GM19324 (cell line): Measurements from ENCODE around the gene DTX3.
"Not testable (repeated sequence)": the region's sequence is repeated elsewhere in the genome, so short reads cannot be mapped to it uniquely, and the experiment has no call there.

Experiments
- ATAC-seq: cut with Tn5 transposase; IDR thresholded peaks from one replicate; pipeline ENCODE4 v1.9.1; 2021; ENCODE audit warnings: mild to moderate bottlenecking, moderate library complexity; ENCODE audit not compliant: unreplicated experiment, low FRiP score

Gene DTX3

GRCh38 chr12:57629897-57630471 is 25.4 kb downstream of the DTX3 start:
- ATAC-seq, result no peak

- ATAC-seq, result no peak
These were observed 26.3 kb downstream of the DTX3 start for GRCh38 chr12:57630891-57631433.

DNA sequence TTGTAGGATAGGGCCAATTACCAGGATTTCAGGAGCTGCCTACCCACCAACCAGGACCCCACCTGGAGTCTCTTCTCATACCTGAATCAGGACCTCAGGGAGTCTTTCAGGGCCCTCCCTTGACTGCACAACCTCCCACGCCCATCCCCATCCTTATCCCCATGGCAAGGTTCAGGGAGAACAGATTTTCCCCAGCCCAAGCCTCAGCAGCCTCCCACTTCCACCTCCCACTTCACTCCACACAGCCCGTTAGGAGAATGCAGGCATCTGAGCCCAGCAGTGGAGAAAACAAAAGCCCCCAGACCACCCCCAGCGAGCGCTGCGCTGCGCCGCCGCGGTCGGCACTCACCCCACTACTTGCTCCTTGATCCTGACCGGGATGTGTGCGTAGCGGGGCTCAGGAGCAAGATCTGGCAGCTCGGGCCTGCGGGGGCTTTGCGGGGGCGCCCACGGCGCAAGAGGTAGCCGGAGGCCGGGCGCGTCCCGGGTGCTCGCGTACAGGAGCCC is 27.0 kb downstream of the DTX3 start:
- ATAC-seq, result no peak

DNA sequence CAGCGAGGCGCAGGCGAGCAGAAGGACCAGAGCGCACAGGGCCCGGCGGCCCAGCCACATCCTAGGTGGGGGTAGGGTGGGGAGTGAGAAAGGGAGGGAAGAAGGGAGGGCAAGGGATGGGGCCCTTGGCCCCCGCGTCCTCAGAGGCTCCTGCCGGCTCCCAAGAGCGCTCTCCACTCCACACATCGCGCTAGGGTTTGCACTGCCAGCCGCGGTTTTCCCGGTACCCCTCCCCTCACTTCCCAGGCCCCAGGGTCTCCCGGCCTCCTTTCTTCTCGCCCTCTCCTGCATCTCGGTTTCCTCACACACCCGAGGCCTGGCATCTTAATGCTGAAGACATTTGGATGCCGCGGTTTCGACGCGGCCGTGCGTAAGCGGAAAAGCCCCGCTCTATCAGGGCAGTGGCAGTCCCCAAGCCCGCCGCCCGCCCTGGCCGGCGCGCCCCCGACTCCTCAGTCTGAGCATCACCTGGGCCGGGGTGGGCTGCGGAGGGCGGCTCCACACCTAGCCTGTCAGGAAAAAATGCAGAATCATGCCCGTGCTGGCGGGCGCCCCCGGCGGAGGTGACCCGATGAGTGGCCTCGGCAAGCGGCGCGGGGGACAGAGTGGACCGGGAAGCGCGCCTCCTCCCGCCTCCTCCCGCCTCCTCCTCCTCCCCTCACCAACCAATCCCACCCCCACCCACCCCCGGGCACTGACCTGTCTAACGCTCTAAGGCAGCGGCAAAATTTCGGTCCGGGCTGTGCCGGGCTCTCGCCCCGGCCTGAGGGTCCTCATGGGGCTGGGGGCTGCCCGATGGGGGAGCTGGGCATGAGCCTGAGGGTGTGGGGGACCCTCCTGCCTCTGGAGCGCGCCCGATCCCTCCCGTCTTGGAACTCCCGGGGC is 27.7 kb downstream of the DTX3 start:
- no peak for ATAC-seq

GRCh38 chr12:57632958-57633840 is 28.6 kb downstream of the DTX3 start, which contains the start of gene B4GALNT1:
TSS of gene B4GALNT1 (minus strand) at chr12:57633201. CDS start at chr12:57632132, 1,069 bp downstream.
- ATAC-seq, result peak; percentile 84

GRCh38 chr12:57636731-57637130 is 32.1 kb downstream of the DTX3 start:
- not testable (repeated sequence) for ATAC-seq

GRCh38 chr12:57637364-57637763 is 32.7 kb downstream of the DTX3 start:
- no peak for ATAC-seq

GRCh38 chr12:57638096-57638495 is 33.5 kb downstream of the DTX3 start:
- ATAC-seq, result no peak

- no peak for ATAC-seq
These were observed 35.8 kb downstream of the DTX3 start for GRCh38 chr12:57640175-57641042.

DNA sequence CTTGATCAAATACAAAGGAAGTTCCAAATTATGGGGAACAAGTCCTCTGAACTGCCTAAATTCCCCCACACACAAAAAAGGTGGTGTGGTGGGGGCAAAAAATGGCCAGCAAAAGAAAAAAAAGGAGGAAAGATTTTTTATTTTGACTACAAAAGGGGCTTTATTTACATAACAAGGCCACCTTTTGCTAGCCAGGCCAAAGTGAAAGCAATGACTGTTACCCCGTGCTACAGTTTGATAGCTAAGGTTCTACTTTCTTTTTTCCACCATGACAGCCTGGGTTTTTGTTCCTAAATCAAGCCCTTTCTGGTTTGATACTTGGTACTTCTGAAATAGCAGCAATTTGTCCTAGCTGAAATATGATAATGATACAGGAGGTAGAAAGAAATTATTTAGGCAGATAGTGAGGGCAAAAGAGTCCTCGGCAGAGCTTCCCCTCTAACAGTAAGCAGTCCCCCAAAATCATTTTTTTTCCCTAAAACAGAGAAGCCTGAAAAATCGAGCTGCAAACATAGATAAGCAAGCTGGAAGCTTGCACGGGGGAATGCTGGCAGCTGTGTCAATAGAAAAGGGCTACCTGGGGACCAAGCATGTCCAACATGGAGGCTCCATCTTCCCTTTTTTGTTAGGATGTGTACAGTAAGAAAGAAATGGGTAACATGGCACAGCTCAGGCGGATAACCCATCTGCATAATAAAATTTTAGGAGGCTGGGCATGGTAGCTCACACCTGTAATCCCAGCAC is 37.2 kb downstream of the DTX3 start:
- no peak for ATAC-seq

DNA sequence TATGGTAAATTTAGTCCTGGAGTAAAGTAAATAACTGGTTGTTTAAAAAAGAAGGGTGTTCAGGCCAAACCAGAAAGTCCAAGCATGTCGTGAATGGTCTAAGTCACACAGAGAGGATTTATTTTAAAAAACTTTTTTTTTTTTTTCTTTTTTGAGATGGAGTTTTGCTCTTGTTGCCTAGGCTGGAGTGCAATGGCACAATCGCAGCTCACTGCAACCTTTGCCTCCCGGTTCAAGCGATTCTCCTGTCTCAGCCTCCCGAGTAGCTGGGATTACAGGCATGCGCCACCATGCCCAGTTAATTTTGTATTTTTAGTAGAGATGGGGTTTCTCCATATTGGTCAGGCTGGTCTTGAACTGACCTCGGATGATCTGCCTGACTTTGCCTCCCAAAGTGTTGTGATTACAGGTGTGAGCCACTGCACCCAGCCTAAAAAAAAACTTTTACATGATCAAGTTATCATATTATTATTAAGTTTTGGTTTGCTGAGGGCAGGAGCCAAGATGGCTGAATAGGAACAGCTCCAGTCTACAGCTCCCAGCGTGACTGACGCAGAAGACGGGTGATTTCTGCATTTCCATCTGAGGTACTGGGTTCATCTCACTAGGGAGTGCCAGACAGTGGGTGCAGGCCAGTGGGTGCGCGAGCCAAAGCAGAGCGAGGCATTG is 41.5 kb downstream of the DTX3 start:
- ATAC-seq, result not testable (repeated sequence)

DNA sequence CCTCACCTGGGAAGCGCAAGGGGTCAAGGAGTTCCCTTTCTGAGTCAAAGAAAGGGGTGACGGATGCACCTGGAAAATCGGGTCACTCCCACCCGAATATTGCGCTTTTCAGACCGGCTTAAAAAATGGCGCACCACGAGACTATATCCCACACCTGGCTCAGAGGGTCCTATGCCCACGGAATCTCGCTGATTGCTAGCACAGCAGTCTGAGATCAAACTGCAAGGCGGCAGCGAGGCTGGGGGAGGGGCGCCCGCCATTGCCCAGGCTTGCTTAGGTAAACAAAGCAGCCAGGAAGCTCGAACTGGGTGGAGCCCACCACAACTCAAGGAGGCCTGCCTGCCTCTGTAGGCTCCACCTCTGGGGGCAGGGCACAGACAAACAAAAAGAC is 42.0 kb downstream of the DTX3 start:
- ATAC-seq, result not testable (repeated sequence)

GRCh38 chr12:57654042-57654441 is 49.4 kb downstream of the DTX3 start:
- no peak for ATAC-seq

- no peak for ATAC-seq
These were observed 51.1 kb downstream of the DTX3 start for GRCh38 chr12:57655541-57656240.

GRCh38 chr12:57656408-57656807 is 51.8 kb downstream of the DTX3 start:
- ATAC-seq, result not testable (repeated sequence)

DNA sequence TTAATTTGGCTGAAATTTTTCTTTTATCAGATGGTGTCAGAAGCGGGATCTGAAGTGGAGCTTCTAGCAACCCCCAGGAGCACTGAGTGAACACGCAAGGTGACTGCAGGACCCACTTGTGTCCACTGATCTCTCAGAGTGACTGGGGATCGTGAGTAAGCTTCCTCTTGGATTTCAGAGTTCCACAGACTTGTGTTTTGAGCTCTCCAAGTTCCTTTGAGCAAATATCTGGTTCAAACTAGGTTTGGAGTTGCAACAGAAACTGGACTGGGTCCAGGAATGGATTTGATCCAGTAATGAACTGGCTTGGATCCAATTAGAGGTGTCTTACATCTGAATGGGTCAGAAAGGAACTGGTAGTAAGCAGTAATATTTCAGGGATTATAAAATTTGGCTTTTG is 53.1 kb downstream of the DTX3 start:
- no peak for ATAC-seq

GRCh38 chr12:57658890-57659289 is 54.3 kb downstream of the DTX3 start:
- no peak for ATAC-seq
